OCI-LY3 (cell line): ENCODE results near the gene ZMYND8.

Experiments used
- H2AFZ ChIP-seq: fragments of 200-600, 300-600 bp; shearing (Covaris generic); 2 replicates; pipeline ENCODE4 v1.6.0; 2014; ENCODE audit warnings: antibody characterized with exemption, low read depth, low read length
- H3K27ac ChIP-seq: fragments of 200-600, 300-600 bp; sonication (generic); 2 replicates; pipeline ENCODE4 v1.5.1; 2014; ENCODE audit warnings: mild to moderate bottlenecking, low read length, moderate library complexity, mixed read lengths
- H3K27me3 ChIP-seq: fragments of 200-600, 300-600 bp; sonication (generic); 2 replicates; pipeline ENCODE4 v1.6.1; 2014; ENCODE audit warnings: low read depth, low read length, mixed read lengths
- H3K36me3 ChIP-seq: fragments of 200-600, 300-600 bp; sonication (generic); replicated peaks from 2 replicates; pipeline ENCODE3; 2014; ENCODE audit warnings: low read depth, low read length, mixed read lengths
- H3K4me1 ChIP-seq: fragments of 300-600, 200-600 bp; sonication (generic); 2 replicates; pipeline ENCODE4 v1.6.1; 2014; ENCODE audit warnings: low read length, mixed read lengths
- H3K4me2 ChIP-seq: fragments of 200-600, 300-600 bp; sonication (generic); 2 replicates; pipeline ENCODE4 v1.6.1; 2014; ENCODE audit warnings: low read length, mixed read lengths
- H3K4me3 ChIP-seq: fragments of 300-600, 200-600 bp; sonication (generic); 2 replicates; pipeline ENCODE4 v1.5.1; 2014; ENCODE audit warnings: antibody characterized with exemption, mild to moderate bottlenecking, low read length, moderate library complexity
- H3K79me2 ChIP-seq: fragments of 300-600, 200-600 bp; shearing (Covaris generic); 2 replicates; pipeline ENCODE4 v1.6.1; 2014; ENCODE audit warnings: mild to moderate bottlenecking, low read length, mixed read lengths
- H3K9ac ChIP-seq: fragments of 300-600, 200-600 bp; shearing (Covaris generic); 2 replicates; pipeline ENCODE4 v1.6.0; 2014; ENCODE audit warnings: mild to moderate bottlenecking, low read length, moderate library complexity
- H3K9me3 ChIP-seq: fragments of 200-600, 300-600 bp; shearing (Covaris generic); 2 replicates; pipeline ENCODE4 v1.6.1; 2014; ENCODE audit warnings: low read length, mixed read lengths; ENCODE audit not compliant: insufficient read depth
- H4K20me1 ChIP-seq: fragments of 200-600, 300-600 bp; sonication (generic); 2 replicates; pipeline ENCODE4 v1.6.1; 2016; ENCODE audit warnings: low read length, mixed read lengths; ENCODE audit not compliant: insufficient read depth
- CTCF ChIP-seq: fragments of 200-600, 300-600 bp; sonication (generic); IDR thresholded peaks from 2 replicates; pipeline ENCODE4 v1.5.1; 2014; ENCODE audit warnings: antibody characterized with exemption, low read length, low read depth
- EZH2phosphoT487 ChIP-seq: fragments of 200-600 bp; shearing (Covaris generic); IDR thresholded peaks from 2 replicates; pipeline ENCODE4 v1.6.1; 2018; ENCODE audit warnings: antibody characterized with exemption, mixed run types, low read depth

Gene ZMYND8

GRCh38 chr20:47327711-47328110, 28.8 kb downstream of the ZMYND8 start:
- peaks cover 7% of the 10 kb centered on the region for H3K36me3 ChIP-seq
- TF ChIP-seq CTCF (no peak), EZH2phosphoT487 (no peak)
- H3K27ac ChIP-seq = no peak overlapping the region

GRCh38 chr20:47326658-47327268, 29.7 kb downstream of the ZMYND8 start:
- Histone ChIP-seq H3K4me3 (no peak overlapping the region), H3K27me3 (no peaks in the 10 kb centered on the region), H3K36me3 (peaks cover 7% of the 10 kb centered on the region), H2AFZ (no peak overlapping the region), H3K27ac (no peak overlapping the region), H3K9me3 (no peaks in the 10 kb centered on the region), H3K4me1 (no peaks in the 10 kb centered on the region), H3K79me2 (peaks cover 55% of the 10 kb centered on the region), H4K20me1 (peaks cover 64% of the 10 kb centered on the region), H3K9ac (no peak overlapping the region), H3K4me2 (no peak overlapping the region)
- TF ChIP-seq CTCF (no peak), EZH2phosphoT487 (no peak)

More at GRCh38 chr20:47327711-47328110, 28.8 kb downstream of the ZMYND8 start:
- no peak overlapping the region for H3K9ac ChIP-seq
- H2AFZ ChIP-seq = no peak overlapping the region
- H3K4me3 ChIP-seq = no peak overlapping the region
- peaks cover 54% of the 10 kb centered on the region for H3K79me2 ChIP-seq
- H3K4me2 ChIP-seq = no peak overlapping the region
- H4K20me1 ChIP-seq = peaks cover 64% of the 10 kb centered on the region
- H3K9me3 ChIP-seq = no peaks in the 10 kb centered on the region
- no peaks in the 10 kb centered on the region for H3K27me3 ChIP-seq
- H3K4me1 ChIP-seq = no peaks in the 10 kb centered on the region

- Histone ChIP-seq H3K27me3 (no peaks in the 10 kb centered on the region), H3K9ac (no peak overlapping the region), H3K79me2 (peaks cover 56% of the 10 kb centered on the region), H3K27ac (no peak overlapping the region), H4K20me1 (peaks cover 63% of the 10 kb centered on the region), H3K36me3 (peaks cover 7% of the 10 kb centered on the region), H3K4me3 (no peak overlapping the region), H3K4me1 (no peaks in the 10 kb centered on the region), H3K9me3 (no peaks in the 10 kb centered on the region), H3K4me2 (no peak overlapping the region), H2AFZ (no peak overlapping the region)
- TF ChIP-seq EZH2phosphoT487 (no peak), CTCF (no peak)
Measured at GRCh38 chr20:47325242-47325641, 31.3 kb downstream of the ZMYND8 start.

- Histone ChIP-seq H3K27ac (no peak overlapping the region), H3K4me1 (no peaks in the 10 kb centered on the region), H3K27me3 (no peaks in the 10 kb centered on the region), H2AFZ (no peak overlapping the region), H3K36me3 (no peaks in the 10 kb centered on the region), H3K9me3 (no peaks in the 10 kb centered on the region), H3K9ac (no peak overlapping the region), H3K4me2 (no peak overlapping the region), H4K20me1 (peaks cover 73% of the 10 kb centered on the region), H3K4me3 (no peak overlapping the region), H3K79me2 (peaks cover 37% of the 10 kb centered on the region)
- TF ChIP-seq CTCF = no peak
Measured at GRCh38 chr20:47320990-47321805, 35.3 kb downstream of the ZMYND8 start.
